H1 (cell line): ENCODE results near the gene CNNM3. TPM values are rescaled to one million over a fixed set of nuclear protein-coding genes. Genes with fewer than 3 reads are reported as not detected.

ENCODE experiments used
- CTCF ChIA-PET: fragments of 300-600 bp; sonication (Branson Sonifier 250); formaldehyde crosslinking; loops from one replicate; lab custom pipeline; 2021; ENCODE audit not compliant: partially characterized antibody; lab: Charles Lee
- POLR2A ChIA-PET: fragments of 300-600 bp; sonication (Branson Sonifier 250); formaldehyde crosslinking; loops from one replicate; lab custom pipeline; 2021; ENCODE audit warnings: inconsistent platforms; ENCODE audit not compliant: partially characterized antibody; lab: Charles Lee
- DNase-seq, 2 experiments: peaks; one replicate each; pipeline versions ENCODE4 v3.0.0 to v3.0.0-alpha.2; 2010 to 2022; ENCODE audit warnings: low spot score in 2 of 2, low read depth in 1 of 2, mixed read lengths in 1 of 2
- FAIRE-seq: peaks from 2 replicates; lab custom pipeline; 2011; peaks lifted over from hg19 to GRCh38; lab: Jason Lieb, UNC
- H2AFZ ChIP-seq: 2 replicates; pipeline ENCODE4 v1.8.1; 2012; ENCODE audit warnings: low read length, inconsistent platforms
- H2AK5ac ChIP-seq: 2 replicates; pipeline ENCODE4 v1.6.1; 2013; ENCODE audit warnings: low read depth, low read length
- H2BK120ac ChIP-seq: replicated peaks from 2 replicates; pipeline ENCODE3; 2013; ENCODE audit warnings: low read depth, low read length, inconsistent platforms
- H2BK12ac ChIP-seq: 2 replicates; pipeline ENCODE4 v1.6.1; 2013; ENCODE audit warnings: low read depth, low read length
- H2BK15ac ChIP-seq: 2 replicates; pipeline ENCODE4 v1.6.1; 2013; ENCODE audit warnings: low read length
- H2BK20ac ChIP-seq: 2 replicates; pipeline ENCODE4 v1.6.1; 2013; ENCODE audit warnings: low read length
- H2BK5ac ChIP-seq: 2 replicates; pipeline ENCODE4 v1.6.1; 2013; ENCODE audit warnings: low read depth, low read length
- H3K14ac ChIP-seq: 2 replicates; pipeline ENCODE4 v1.6.1; 2013; ENCODE audit warnings: inconsistent platforms; ENCODE audit not compliant: insufficient read length
- H3K18ac ChIP-seq: 2 replicates; pipeline ENCODE4 v1.6.1; 2013; ENCODE audit warnings: low read length; ENCODE audit errors: extremely low read depth
- H3K23ac ChIP-seq: 2 replicates; pipeline ENCODE4 v1.6.1; 2013; ENCODE audit warnings: inconsistent platforms; ENCODE audit not compliant: insufficient read length
- H3K23me2 ChIP-seq: 2 replicates; pipeline ENCODE4 v1.6.1; 2013; ENCODE audit warnings: low read depth, low read length
- H3K27ac ChIP-seq: 2 replicates; pipeline ENCODE4 v1.6.1; 2011; ENCODE audit warnings: low read depth, low read length, inconsistent platforms
- H3K27me3 ChIP-seq, 4 experiments: replicated peaks in 1 of 4; 1 replicate in 1 of 4; 2 replicates in 3 of 4; pipeline versions ENCODE4 v1.6.1 to v1.8.1; 2011 to 2013; ENCODE audit warnings: low read length in 3 of 4, mild to moderate bottlenecking in 3 of 4, inconsistent platforms in 2 of 4, mixed read lengths in 2 of 4, moderate library complexity in 1 of 4; ENCODE audit not compliant: control insufficient read depth in 3 of 4, insufficient read depth in 3 of 4; ENCODE audit errors: extremely low read depth in 1 of 4
- H3K36me3 ChIP-seq, 4 experiments: 2 replicates each; pipeline versions ENCODE4 v1.6.1 to v1.8.1; 2011 to 2013; ENCODE audit warnings: mild to moderate bottlenecking in 4 of 4, low read length in 3 of 4, moderate library complexity in 2 of 4, control low read depth in 1 of 4, inconsistent platforms in 1 of 4; ENCODE audit not compliant: insufficient read depth in 4 of 4, control insufficient read depth in 2 of 4
- H3K4ac ChIP-seq: replicated peaks from 2 replicates; pipeline ENCODE3; 2013; ENCODE audit warnings: low read length, low read depth, mixed read lengths, inconsistent platforms; ENCODE audit not compliant: insufficient read length
- H3K4me1 ChIP-seq, 4 experiments: replicated peaks in 1 of 4; 1 replicate in 1 of 4; 2 replicates in 3 of 4; pipeline versions ENCODE4 v1.6.1 to v1.8.1; 2011 to 2013; ENCODE audit warnings: low read length in 3 of 4, inconsistent platforms in 2 of 4, mixed read lengths in 1 of 4; ENCODE audit not compliant: insufficient read depth in 4 of 4, control insufficient read depth in 3 of 4
- H3K4me2 ChIP-seq, 2 experiments: 2 replicates each; pipeline versions ENCODE4 v1.6.1 to v1.8.1; 2011 to 2013; ENCODE audit warnings: low read depth in 2 of 2, low read length in 2 of 2, control low read depth in 1 of 2, inconsistent platforms in 1 of 2, mild to moderate bottlenecking in 1 of 2; ENCODE audit not compliant: insufficient read depth in 1 of 2
- H3K4me3 ChIP-seq, 4 experiments: fragments of 200-600, 300-600 bp in 1 of 4; sonication (generic), shearing (Covaris generic), sonication (Bioruptor Twin) in 1 of 4; 2 replicates each; pipeline versions ENCODE4 v1.5.1 to v1.8.1; 2011 to 2016; ENCODE audit warnings: low read length in 4 of 4, low read depth in 3 of 4, control low read depth in 2 of 4, inconsistent platforms in 2 of 4, mild to moderate bottlenecking in 2 of 4, mixed read lengths in 1 of 4, moderate library complexity in 1 of 4; ENCODE audit not compliant: insufficient read depth in 2 of 4; ENCODE audit errors: extremely low read depth in 1 of 4
- H3K56ac ChIP-seq: replicated peaks from 2 replicates; pipeline ENCODE3; 2013; ENCODE audit warnings: low read depth, mild to moderate bottlenecking, mixed read lengths, low read length, inconsistent platforms; ENCODE audit not compliant: insufficient read length
- H3K79me1 ChIP-seq: 2 replicates; pipeline ENCODE4 v1.6.1; 2013; ENCODE audit warnings: low read depth, low read length, control low read depth
- H3K79me2 ChIP-seq, 2 experiments: 2 replicates each; pipeline versions ENCODE4 v1.6.1 to v1.8.1; 2012 to 2013; ENCODE audit warnings: low read length in 2 of 2, mild to moderate bottlenecking in 2 of 2, inconsistent platforms in 1 of 2; ENCODE audit not compliant: insufficient read depth in 2 of 2, control insufficient read depth in 1 of 2
- H3K9ac ChIP-seq, 4 experiments: replicated peaks in 1 of 4; 1 replicate in 1 of 4; 2 replicates in 3 of 4; pipeline versions ENCODE4 v1.6.1 to v1.8.1; 2011 to 2013; ENCODE audit warnings: low read depth in 3 of 4, low read length in 3 of 4, control low read depth in 2 of 4, mild to moderate bottlenecking in 2 of 4, moderate library complexity in 2 of 4, inconsistent platforms in 1 of 4; ENCODE audit errors: extremely low read depth in 1 of 4
- H3K9me3 ChIP-seq, 2 experiments: 2 replicates each; pipeline versions ENCODE4 v1.6.1 to v1.8.1; 2012 to 2013; ENCODE audit warnings: mild to moderate bottlenecking in 2 of 2, moderate library complexity in 2 of 2, control low read depth in 1 of 2, inconsistent platforms in 1 of 2, low read depth in 1 of 2, low read length in 1 of 2, mixed read lengths in 1 of 2; ENCODE audit not compliant: insufficient read depth in 2 of 2
- H4K20me1 ChIP-seq, 2 experiments: replicated peaks in 1 of 2; 2 replicates each; pipeline versions ENCODE3 to v1.8.1; 2011 to 2013; ENCODE audit warnings: inconsistent platforms in 2 of 2, low read length in 2 of 2, mild to moderate bottlenecking in 1 of 2; ENCODE audit not compliant: insufficient read depth in 2 of 2, control insufficient read depth in 1 of 2
- H4K5ac ChIP-seq: 2 replicates; pipeline ENCODE4 v1.6.1; 2013; ENCODE audit warnings: low read length, low read depth, mixed read lengths, inconsistent platforms; ENCODE audit not compliant: insufficient read length
- H4K8ac ChIP-seq: 2 replicates; pipeline ENCODE4 v1.8.0; 2013; ENCODE audit warnings: mild to moderate bottlenecking, moderate library complexity, low read length, inconsistent platforms; ENCODE audit not compliant: insufficient read depth; ENCODE audit errors: extremely low read depth
- H4K91ac ChIP-seq: replicated peaks from 2 replicates; pipeline ENCODE3; 2013; ENCODE audit warnings: low read length, mixed read lengths, inconsistent platforms; ENCODE audit not compliant: insufficient read length
- ATF3 ChIP-seq: IDR thresholded peaks from 2 replicates; pipeline ENCODE4 v1.6.1; 2011; ENCODE audit warnings: low read depth, mild to moderate bottlenecking, low read length; ENCODE audit not compliant: insufficient read depth
- CTCF ChIP-seq, 3 experiments: IDR thresholded peaks; 1 replicate in 2 of 3; 2 replicates in 1 of 3; pipeline versions ENCODE4 v1.5.1 to v1.6.1; 2011; ENCODE audit warnings: low read length in 3 of 3, mild to moderate bottlenecking in 3 of 3, inconsistent platforms in 2 of 3, low read depth in 1 of 3, moderate library complexity in 1 of 3; ENCODE audit not compliant: insufficient read depth in 1 of 3; ENCODE audit errors: control extremely low read depth in 1 of 3
- HDAC2 ChIP-seq, 2 experiments: fragments of 300-600 bp in 1 of 2; sonication (generic) in 1 of 2; IDR thresholded peaks; 2 replicates each; pipeline ENCODE4 v1.6.1; 2011 to 2012; ENCODE audit warnings: low read depth in 2 of 2, low read length in 2 of 2, mild to moderate bottlenecking in 2 of 2, moderate library complexity in 2 of 2, borderline replicate concordance in 1 of 2, inconsistent platforms in 1 of 2
- USF2 ChIP-seq: IDR thresholded peaks from 2 replicates; pipeline ENCODE4 v1.6.1; 2011; ENCODE audit warnings: low read length, improper control_type of control experiment
- WGBS, 2 experiments: shearing (Covaris generic) in 1 of 2; methylation state at CpG; one replicate each; pipeline versions ENCODE4 v1.1.6 to v1.1.7; 2013 to 2015; ENCODE audit warnings: low lambda C conversion rate in 2 of 2, mixed read lengths in 2 of 2, inconsistent platforms in 1 of 2, low coverage in 1 of 2, missing lambda C conversion rate in 1 of 2; ENCODE audit not compliant: insufficient replicate concordance in 2 of 2, insufficient coverage in 1 of 2, insufficient read length in 1 of 2; ENCODE audit errors: extremely low coverage in 1 of 2, missing lambda C conversion rate in 1 of 2; 5-methylcytosine and 5-hydroxymethylcytosine counted together
- polyA plus RNA-seq, 7 experiments: library from polyadenylated mRNA; depleted of rRNA in 3 of 7; stranded (reverse) in 5 of 7; unstranded in 2 of 7; fragments of >200 nt in 5 of 7; fragments of 200-250 nt in 2 of 7; gene quantifications; 1 replicate in 5 of 7; 2 replicates in 1 of 7; 4 replicates in 1 of 7; pipeline versions ENCODE4 v1.2.1 to v1.2.3, GENCODE V29; 2011 to 2013; ENCODE audit warnings: missing spikeins in 2 of 7, mixed read lengths in 2 of 7
- total RNA-seq: library from RNA; stranded (reverse); fragmentation: NEBNext Ultra II Directional; extraction: Animal tissue kit (Norgen Biotek cat#: 25700); gene quantifications from 2 replicates; pipeline ENCODE4 v1.2.1, GENCODE V29; 2021

Gene CNNM3
- total and polyA plus RNA-seq, 2 of the 8 experiments (the other 6 are each of a cell fraction or from before 2014, with no cell fraction given): 29.1 to 29.2 TPM

- peak overlapping the region; percentile 39; the same call in 1 of the 2 replicates for H2BK5ac ChIP-seq
- H4K5ac ChIP-seq: no peak overlapping the region
- H3K79me1 ChIP-seq: peaks cover 4% of the 10 kb centered on the region; the same call in 1 of the 2 replicates
- H3K36me3 ChIP-seq: peaks cover 0 to 6% (median 0%) of the 10 kb centered on the region in 4 experiments; a peak in 4 of 8 replicates
- H2AFZ ChIP-seq: no peak overlapping the region
- no peaks in the 10 kb centered on the region for H3K23me2 ChIP-seq
- H3K4ac ChIP-seq: no peak overlapping the region
- H3K9ac ChIP-seq: no peak overlapping the region
- H4K8ac ChIP-seq: peak overlapping the region; percentile 14; the same call in 1 of the 2 replicates
- no peak overlapping the region for H3K56ac ChIP-seq
- no peak overlapping the region for H3K14ac ChIP-seq
- no peak overlapping the region for H2BK120ac ChIP-seq
- peaks cover 3 to 5% of the 10 kb centered on the region in 2 experiments for H4K20me1 ChIP-seq
- no peak overlapping the region for H3K4me2 ChIP-seq
- no peak overlapping the region for H3K4me3 ChIP-seq
- no peak overlapping the region for H2AK5ac ChIP-seq
- no peak overlapping the region; the same call in 1 of the 2 replicates for H3K18ac ChIP-seq
- peaks cover 0 to 3% (median 0%) of the 10 kb centered on the region in 4 experiments; a peak in 1 of 7 replicates for H3K4me1 ChIP-seq
- no peak overlapping the region for H4K91ac ChIP-seq
- H3K27me3 ChIP-seq: no peaks in the 10 kb centered on the region
- H2BK12ac ChIP-seq: no peak overlapping the region; the same call in 1 of the 2 replicates
- no peak overlapping the region for H3K27ac ChIP-seq
- H3K23ac ChIP-seq: no peak overlapping the region
- no peaks in the 10 kb centered on the region for H3K9me3 ChIP-seq
- WGBS, 2 experiments: 92% methylated on average over 36 of the region's 37 CpGs; no CpG with 5 or more reads in 1 of the 2 experiments
- ChIA-PET POLR2A (interaction anchor here (1.0 to 3.3 kb wide), 7 partner anchors 13 to 116 kb away, joined by 3 to 16 read pairs (median 3); partner anchors contain the start of gene ANKRD39), CTCF (interaction anchor here (0.9 to 4.9 kb wide), 5 partner anchors 17 to 107 kb away, joined by 3 to 22 read pairs (median 3); partner anchors contain the start of gene ANKRD39)
- no peak overlapping the region for H2BK15ac ChIP-seq
- no peak for DNase-seq
- no peak for FAIRE-seq
- H2BK20ac ChIP-seq: no peak overlapping the region
- no peaks in the 10 kb centered on the region for H3K79me2 ChIP-seq
- TF ChIP-seq USF2 (no peak), HDAC2 (IDR thresholded peaks at IDR 0.05; ENCODE audit: borderline replicate concordance in 1 of 2, low read depth in 2 of 2, low read length in 2 of 2) (no peak), CTCF (IDR thresholded peaks at IDR 0.05; ENCODE audit: control extremely low read depth in 1 of 3, insufficient read depth in 1 of 3, low read depth in 1 of 3, low read length in 3 of 3) (no peak), ATF3 (no peak)
These were observed 24.1 kb downstream of the CNNM3 start for GRCh38 chr2:96839875-96840850.
